ENCODE results near the gene DOK4. TPM values are rescaled to one million over a fixed set of nuclear protein-coding genes. Genes with fewer than 3 reads are reported as not detected.

The DOK4 gene
- total RNA-seq, 1 experiment from 2014 or later, result 14.4 TPM

- Histone ChIP-seq H3K4me1 (ENCODE audit: control insufficient read depth in 1 of 2, insufficient read depth in 2 of 2, low read length in 2 of 2) (peaks cover 4 to 7% of the 10 kb centered on the region in 2 experiments; a peak in 3 of 4 replicates), H3K9me3 (ENCODE audit: control insufficient read depth in 1 of 2, insufficient read depth in 1 of 2, low read depth in 1 of 2, low read length in 2 of 2) (no peaks in the 10 kb centered on the region), H3K36me3 (ENCODE audit: control insufficient read depth in 1 of 2, insufficient read depth in 2 of 2, low read length in 2 of 2) (peaks cover 42 to 57% of the 10 kb centered on the region in 2 experiments; a peak in 3 of 4 replicates), H3K27ac (ENCODE audit: low read depth, low read length) (no peak overlapping the region), H3K4me2 (ENCODE audit: low read length) (no peak overlapping the region), H4K20me1 (ENCODE audit: insufficient read depth) (no peaks in the 10 kb centered on the region), H2AFZ (ENCODE audit: low read depth, low read length, poor library complexity, severe bottlenecking) (no peak overlapping the region), H3K27me3 (ENCODE audit: insufficient read depth, low read length) (no peaks in the 10 kb centered on the region), H3K79me2 (ENCODE audit: insufficient read depth, low read length) (peaks cover 3% of the 10 kb centered on the region; the same call in 1 of the 2 replicates), H3K4me3 (replicated peaks in 1 of 2; ENCODE audit: low read depth in 1 of 2, low read length in 2 of 2) (no peak overlapping the region), H3K9me2 (ENCODE audit: insufficient read depth) (no peaks in the 10 kb centered on the region), H3K9ac (ENCODE audit: low read length) (no peak overlapping the region)
- BruUV-seq (replicated peaks), result no TSS peak
- intact Hi-C loops (cut with micrococcal nuclease), result no loop called here
- TF ChIP-seq SRF (IDR thresholded peaks at IDR 0.05; ENCODE audit: low read depth), result no peak
- TF ChIP-seq CBX3 (IDR thresholded peaks at IDR 0.05; ENCODE audit: low read depth), result no peak
- no peak for TF ChIP-seq JUND (IDR thresholded peaks at IDR 0.05)
- no peak for TF ChIP-seq ELF1 (IDR thresholded peaks at IDR 0.05; ENCODE audit: borderline replicate concordance, low read depth)
- TF ChIP-seq SP1 (IDR thresholded peaks at IDR 0.05; ENCODE audit: low read depth), result no peak
- TF ChIP-seq CEBPB (IDR thresholded peaks at IDR 0.05; ENCODE audit: low read depth), result no peak
- TF ChIP-seq, protein P1, sequence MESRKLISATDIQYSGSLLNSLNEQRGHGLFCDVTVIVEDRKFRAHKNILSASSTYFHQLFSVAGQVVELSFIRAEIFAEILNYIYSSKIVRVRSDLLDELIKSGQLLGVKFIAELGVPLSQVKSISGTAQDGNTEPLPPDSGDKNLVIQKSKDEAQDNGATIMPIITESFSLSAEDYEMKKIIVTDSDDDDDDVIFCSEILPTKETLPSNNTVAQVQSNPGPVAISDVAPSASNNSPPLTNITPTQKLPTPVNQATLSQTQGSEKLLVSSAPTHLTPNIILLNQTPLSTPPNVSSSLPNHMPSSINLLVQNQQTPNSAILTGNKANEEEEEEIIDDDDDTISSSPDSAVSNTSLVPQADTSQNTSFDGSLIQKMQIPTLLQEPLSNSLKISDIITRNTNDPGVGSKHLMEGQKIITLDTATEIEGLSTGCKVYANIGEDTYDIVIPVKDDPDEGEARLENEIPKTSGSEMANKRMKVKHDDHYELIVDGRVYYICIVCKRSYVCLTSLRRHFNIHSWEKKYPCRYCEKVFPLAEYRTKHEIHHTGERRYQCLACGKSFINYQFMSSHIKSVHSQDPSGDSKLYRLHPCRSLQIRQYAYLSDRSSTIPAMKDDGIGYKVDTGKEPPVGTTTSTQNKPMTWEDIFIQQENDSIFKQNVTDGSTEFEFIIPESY (IDR thresholded peaks at IDR 0.05; ENCODE audit: extremely low read depth, insufficient replicate concordance, low read length), result no peak
- no peak for TF ChIP-seq TCF7L2 (IDR thresholded peaks at IDR 0.05; ENCODE audit: borderline replicate concordance, extremely low read depth, insufficient read depth, insufficient read length)
- no peak for TF ChIP-seq POLR2A (IDR thresholded peaks at IDR 0.05; ENCODE audit: borderline replicate concordance, extremely low read depth, insufficient read depth, insufficient read length)
- TF ChIP-seq YY1 (IDR thresholded peaks at IDR 0.05; ENCODE audit: extremely low read depth, insufficient replicate concordance, low read depth, low read length), result no peak
- TF ChIP-seq EZH2 (IDR thresholded peaks at IDR 0.05), result no peak
- no peak for TF ChIP-seq ZNF274 (IDR thresholded peaks at IDR 0.05; ENCODE audit: low read depth, low read length)
- no peak for TF ChIP-seq SIN3A (IDR thresholded peaks at IDR 0.05; ENCODE audit: low read depth)
- TF ChIP-seq, protein P2, sequence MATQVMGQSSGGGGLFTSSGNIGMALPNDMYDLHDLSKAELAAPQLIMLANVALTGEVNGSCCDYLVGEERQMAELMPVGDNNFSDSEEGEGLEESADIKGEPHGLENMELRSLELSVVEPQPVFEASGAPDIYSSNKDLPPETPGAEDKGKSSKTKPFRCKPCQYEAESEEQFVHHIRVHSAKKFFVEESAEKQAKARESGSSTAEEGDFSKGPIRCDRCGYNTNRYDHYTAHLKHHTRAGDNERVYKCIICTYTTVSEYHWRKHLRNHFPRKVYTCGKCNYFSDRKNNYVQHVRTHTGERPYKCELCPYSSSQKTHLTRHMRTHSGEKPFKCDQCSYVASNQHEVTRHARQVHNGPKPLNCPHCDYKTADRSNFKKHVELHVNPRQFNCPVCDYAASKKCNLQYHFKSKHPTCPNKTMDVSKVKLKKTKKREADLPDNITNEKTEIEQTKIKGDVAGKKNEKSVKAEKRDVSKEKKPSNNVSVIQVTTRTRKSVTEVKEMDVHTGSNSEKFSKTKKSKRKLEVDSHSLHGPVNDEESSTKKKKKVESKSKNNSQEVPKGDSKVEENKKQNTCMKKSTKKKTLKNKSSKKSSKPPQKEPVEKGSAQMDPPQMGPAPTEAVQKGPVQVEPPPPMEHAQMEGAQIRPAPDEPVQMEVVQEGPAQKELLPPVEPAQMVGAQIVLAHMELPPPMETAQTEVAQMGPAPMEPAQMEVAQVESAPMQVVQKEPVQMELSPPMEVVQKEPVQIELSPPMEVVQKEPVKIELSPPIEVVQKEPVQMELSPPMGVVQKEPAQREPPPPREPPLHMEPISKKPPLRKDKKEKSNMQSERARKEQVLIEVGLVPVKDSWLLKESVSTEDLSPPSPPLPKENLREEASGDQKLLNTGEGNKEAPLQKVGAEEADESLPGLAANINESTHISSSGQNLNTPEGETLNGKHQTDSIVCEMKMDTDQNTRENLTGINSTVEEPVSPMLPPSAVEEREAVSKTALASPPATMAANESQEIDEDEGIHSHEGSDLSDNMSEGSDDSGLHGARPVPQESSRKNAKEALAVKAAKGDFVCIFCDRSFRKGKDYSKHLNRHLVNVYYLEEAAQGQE (IDR thresholded peaks at IDR 0.05; ENCODE audit: low read depth), result no peak
- DNase-seq (ENCODE audit: low read depth, low spot score) (no peak), ATAC-seq (no peak)
- ChIA-PET RAD21 (ENCODE audit: low non-redundant PET in 1 of 2, low total read pairs in 2 of 2, uncharacterized antibody in 2 of 2, unreplicated experiment in 2 of 2) (no interaction called here), POLR2A (interaction anchor here (0.6 kb wide), 1 partner anchor 25 kb away, joined by 4 read pairs; no protein-coding TSS in a partner anchor), CTCF (no interaction called here)
These were observed 15.1 kb downstream of the DOK4 start for GRCh38 chr16:57471209-57471608.
